BE2C (cell line): ENCODE results near the gene SH3RF3.

Source experiments
- DNase-seq: peaks from one replicate; pipeline ENCODE4 v3.0.0-alpha.2; 2020
- H3K27me3 ChIP-seq: fragments of 250-450 bp; sonication (Bioruptor Pico); 2 replicates; pipeline ENCODE4 v1.5.1; 2020; ENCODE audit warnings: mild to moderate bottlenecking
- H3K36me3 ChIP-seq: fragments of 250-450 bp; sonication (Bioruptor Pico); 2 replicates; pipeline ENCODE4 v1.5.1; 2020; ENCODE audit warnings: mild to moderate bottlenecking
- H3K4me1 ChIP-seq: fragments of 250-450 bp; sonication (Bioruptor Pico); 2 replicates; pipeline ENCODE4 v1.5.1; 2020
- H3K4me3 ChIP-seq: 2 replicates; pipeline ENCODE4 v1.5.1; 2011; ENCODE audit warnings: low read depth, low read length
- H3K9me3 ChIP-seq: fragments of 250-450 bp; sonication (Bioruptor Pico); 2 replicates; pipeline ENCODE4 v1.5.1; 2020
- CTCF ChIP-seq: IDR thresholded peaks from 2 replicates; pipeline ENCODE4 v1.5.1; 2012; ENCODE audit warnings: mild to moderate bottlenecking, low read depth, low read length

Gene SH3RF3

DNA sequence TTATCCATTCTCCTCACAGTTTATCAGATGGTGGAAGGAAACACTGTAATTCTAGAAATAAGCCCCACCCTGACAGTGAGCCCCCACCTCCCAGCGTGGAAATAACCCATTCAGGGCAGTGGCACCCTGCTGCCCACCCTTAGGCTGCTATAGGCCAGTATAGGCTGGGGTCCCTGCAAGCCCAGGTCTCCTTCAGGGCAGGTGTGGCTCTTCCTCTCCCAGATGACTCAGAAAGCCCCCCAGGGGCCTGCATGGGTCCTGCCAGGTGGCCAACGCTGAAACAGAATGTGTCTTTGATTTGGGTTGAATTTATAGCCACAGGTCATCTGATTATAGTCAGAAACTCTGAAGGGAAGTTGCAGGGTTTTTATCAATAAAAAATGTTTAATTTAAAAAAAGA lies 136.4 kb downstream of the SH3RF3 start:
- Histone ChIP-seq H3K27me3 (no peaks in the 10 kb centered on the region), H3K4me1 (no peaks in the 10 kb centered on the region), H3K4me3 (no peak overlapping the region), H3K36me3 (no peaks in the 10 kb centered on the region), H3K9me3 (no peaks in the 10 kb centered on the region)
- TF ChIP-seq CTCF = no peak
- no peak for DNase-seq

- no peak for TF ChIP-seq CTCF
- no peak for DNase-seq
- Histone ChIP-seq H3K4me3 (no peak overlapping the region), H3K4me1 (no peaks in the 10 kb centered on the region), H3K27me3 (no peaks in the 10 kb centered on the region), H3K9me3 (no peaks in the 10 kb centered on the region), H3K36me3 (no peaks in the 10 kb centered on the region)
These were observed 136.9 kb downstream of the SH3RF3 start for GRCh38 chr2:109265953-109266352.

DNA sequence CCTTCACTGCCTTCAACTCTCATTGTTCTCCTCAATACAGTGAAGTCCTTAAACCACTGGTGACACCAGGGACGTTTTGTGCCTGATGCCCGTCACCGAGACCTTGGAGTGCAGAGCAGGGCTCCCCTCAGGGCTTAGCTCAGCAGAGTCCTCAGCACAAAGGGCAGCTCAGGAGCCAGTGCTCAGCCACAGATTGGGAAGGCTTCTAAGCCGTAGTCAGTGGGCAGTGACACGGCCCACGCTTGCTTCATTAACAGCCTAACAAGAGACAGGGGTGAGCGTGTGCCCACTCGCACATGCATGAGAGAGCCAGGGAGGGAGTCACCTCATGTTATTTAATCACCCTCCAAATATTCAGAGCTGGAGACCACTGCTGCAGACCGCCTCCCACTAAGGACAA lies 137.5 kb downstream of the SH3RF3 start:
- Histone ChIP-seq H3K36me3 (no peaks in the 10 kb centered on the region), H3K27me3 (no peaks in the 10 kb centered on the region), H3K4me1 (no peaks in the 10 kb centered on the region), H3K9me3 (no peaks in the 10 kb centered on the region), H3K4me3 (no peak overlapping the region)
- no peak for DNase-seq
- TF ChIP-seq CTCF = no peak

DNA sequence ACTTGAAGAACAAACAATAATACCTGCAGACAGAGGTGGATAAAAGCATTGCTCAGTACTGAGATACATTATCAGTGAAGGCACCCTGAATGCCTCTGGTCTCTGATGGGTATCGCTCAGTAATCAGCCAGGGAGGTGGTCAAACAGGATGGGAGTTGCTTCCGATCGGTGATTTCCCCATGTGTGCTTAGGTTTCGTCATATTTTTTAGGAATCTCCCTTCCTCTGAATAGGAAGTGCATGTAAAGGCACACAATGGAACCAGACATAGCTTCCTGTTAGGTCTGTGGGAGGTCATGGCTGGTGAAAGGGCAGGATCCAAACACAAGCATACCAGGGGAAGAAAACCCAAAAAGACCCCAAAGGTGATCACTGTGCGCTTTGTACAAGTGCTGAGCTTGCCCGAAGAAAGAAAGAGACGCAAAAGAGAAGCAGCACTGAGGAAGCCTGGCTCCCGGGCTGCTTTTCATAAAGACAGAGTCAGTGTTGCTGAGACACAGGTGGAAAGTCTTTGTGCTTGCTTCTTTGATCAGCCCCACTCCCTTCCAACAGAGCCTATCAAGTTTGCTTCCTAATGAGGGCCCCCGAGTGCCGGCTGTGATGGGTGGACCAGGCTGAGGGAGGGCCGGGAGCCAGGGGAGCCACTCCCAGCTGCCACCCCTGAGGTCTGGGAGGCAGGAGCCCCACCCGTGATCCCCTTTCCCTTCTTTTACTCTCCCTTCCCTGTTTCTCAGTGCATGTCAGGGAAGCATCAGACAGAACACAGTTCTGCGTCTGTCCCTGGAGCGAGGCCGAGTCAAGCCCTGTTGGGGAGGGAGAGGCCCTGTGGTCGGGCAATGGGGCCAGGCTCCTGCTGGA lies 138.2 kb downstream of the SH3RF3 start:
- DNase-seq = no peak
- no peaks in the 10 kb centered on the region for H3K36me3 ChIP-seq
- no peaks in the 10 kb centered on the region for H3K27me3 ChIP-seq
- H3K9me3 ChIP-seq = no peaks in the 10 kb centered on the region
- no peak overlapping the region for H3K4me3 ChIP-seq
- no peak for TF ChIP-seq CTCF
- H3K4me1 ChIP-seq = no peaks in the 10 kb centered on the region

- no peak overlapping the region for H3K4me3 ChIP-seq
- H3K4me1 ChIP-seq = no peaks in the 10 kb centered on the region
These were observed 139.9 kb downstream of the SH3RF3 start for GRCh38 chr2:109268916-109269315.

More at GRCh38 chr2:109268916-109269315, 139.9 kb downstream of the SH3RF3 start:
- DNase-seq = no peak
- Histone ChIP-seq H3K9me3 (no peaks in the 10 kb centered on the region), H3K27me3 (no peaks in the 10 kb centered on the region), H3K36me3 (no peaks in the 10 kb centered on the region)
- TF ChIP-seq CTCF = no peak
